Neutrophil (primary cell): ENCODE results near the gene DGKE.

Source experiments
- H3K27ac ChIP-seq: fragments of 200-600 bp; sonication (generic); 2 replicates; pipeline ENCODE4 v1.5.1; 2016; ENCODE audit warnings: mild to moderate bottlenecking, moderate library complexity
- H3K27me3 ChIP-seq: fragments of 200-600 bp; sonication (generic); 2 replicates; pipeline ENCODE4 v1.6.0; 2016; ENCODE audit warnings: mild to moderate bottlenecking
- H3K36me3 ChIP-seq: fragments of 200-600 bp; sonication (generic); 2 replicates; pipeline ENCODE4 v1.5.1; 2017
- H3K4me1 ChIP-seq, 2 experiments: fragments of 200-600 bp in 1 of 2; sonication (generic) in 1 of 2; 1 replicate in 1 of 2; 2 replicates in 1 of 2; pipeline versions ENCODE4 v1.5.1 to v1.6.1; 2013 to 2016; ENCODE audit warnings: low read depth in 1 of 2, low read length in 1 of 2, mild to moderate bottlenecking in 1 of 2, moderate library complexity in 1 of 2; ENCODE audit not compliant: control insufficient read depth in 1 of 2, insufficient read depth in 1 of 2
- H3K4me3 ChIP-seq, 2 experiments: fragments of 200-600 bp in 1 of 2; sonication (generic) in 1 of 2; 1 replicate in 1 of 2; 2 replicates in 1 of 2; pipeline ENCODE4 v1.5.1; 2013 to 2016; ENCODE audit warnings: low read depth in 1 of 2, low read length in 1 of 2, mild to moderate bottlenecking in 1 of 2, moderate library complexity in 1 of 2
- H3K9me3 ChIP-seq: fragments of 200-600 bp; sonication (generic); 2 replicates; pipeline ENCODE4 v1.5.1; 2016
- TF ChIP-seq, protein P1 (sequence below): fragments of 200-600 bp; sonication (generic); IDR thresholded peaks from 2 replicates; pipeline ENCODE4 v1.5.1; 2016; ENCODE audit warnings: antibody characterized with exemption

The DGKE gene

DNA sequence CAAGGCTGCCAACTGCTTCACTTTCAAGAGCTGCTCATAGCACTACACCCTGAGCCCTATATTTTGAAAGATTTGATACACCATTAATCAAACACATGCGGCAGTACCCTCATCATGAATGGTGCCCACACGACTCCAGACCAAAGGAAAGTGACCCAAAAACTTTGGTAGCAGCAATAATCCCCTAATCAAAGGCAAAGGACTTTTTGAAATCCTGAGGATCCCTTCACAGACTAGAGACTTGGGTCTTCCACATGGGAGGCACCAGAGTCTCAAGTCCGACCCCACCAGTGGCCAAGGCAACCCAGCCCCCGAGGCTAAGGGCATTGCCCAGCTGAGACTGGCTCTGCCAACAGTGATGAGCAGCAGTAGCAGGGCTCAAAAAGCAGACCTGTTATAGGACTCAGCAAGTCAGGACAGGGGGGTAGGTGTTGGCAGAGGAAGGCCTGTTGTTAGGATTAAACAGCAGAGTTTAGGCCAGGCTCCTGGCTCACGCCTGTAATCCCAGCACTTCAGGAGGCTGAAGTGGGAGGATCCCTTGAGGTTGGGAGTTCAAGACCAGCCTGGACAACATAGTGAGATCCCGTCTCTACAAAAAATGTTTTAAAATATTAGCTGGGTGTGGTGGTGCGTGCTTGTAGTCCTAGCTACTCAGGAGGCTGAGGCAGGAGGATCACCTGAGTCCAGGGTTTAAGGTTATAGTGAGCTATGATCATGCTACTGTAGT lies 76.7 kb downstream of the DGKE start:
- TF ChIP-seq, protein P1, sequence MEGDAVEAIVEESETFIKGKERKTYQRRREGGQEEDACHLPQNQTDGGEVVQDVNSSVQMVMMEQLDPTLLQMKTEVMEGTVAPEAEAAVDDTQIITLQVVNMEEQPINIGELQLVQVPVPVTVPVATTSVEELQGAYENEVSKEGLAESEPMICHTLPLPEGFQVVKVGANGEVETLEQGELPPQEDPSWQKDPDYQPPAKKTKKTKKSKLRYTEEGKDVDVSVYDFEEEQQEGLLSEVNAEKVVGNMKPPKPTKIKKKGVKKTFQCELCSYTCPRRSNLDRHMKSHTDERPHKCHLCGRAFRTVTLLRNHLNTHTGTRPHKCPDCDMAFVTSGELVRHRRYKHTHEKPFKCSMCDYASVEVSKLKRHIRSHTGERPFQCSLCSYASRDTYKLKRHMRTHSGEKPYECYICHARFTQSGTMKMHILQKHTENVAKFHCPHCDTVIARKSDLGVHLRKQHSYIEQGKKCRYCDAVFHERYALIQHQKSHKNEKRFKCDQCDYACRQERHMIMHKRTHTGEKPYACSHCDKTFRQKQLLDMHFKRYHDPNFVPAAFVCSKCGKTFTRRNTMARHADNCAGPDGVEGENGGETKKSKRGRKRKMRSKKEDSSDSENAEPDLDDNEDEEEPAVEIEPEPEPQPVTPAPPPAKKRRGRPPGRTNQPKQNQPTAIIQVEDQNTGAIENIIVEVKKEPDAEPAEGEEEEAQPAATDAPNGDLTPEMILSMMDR, result no peak
- H3K4me1 ChIP-seq, result peaks cover 68 to 87% of the 10 kb centered on the region in 2 experiments
- peak overlapping the region; percentile 94 for H3K27ac ChIP-seq
- H3K27me3 ChIP-seq, result no peaks in the 10 kb centered on the region
- H3K4me3 ChIP-seq, result peak overlapping the region; percentile 86 to 94
- peaks cover 61% of the 10 kb centered on the region for H3K36me3 ChIP-seq
- H3K9me3 ChIP-seq, result no peaks in the 10 kb centered on the region

DNA sequence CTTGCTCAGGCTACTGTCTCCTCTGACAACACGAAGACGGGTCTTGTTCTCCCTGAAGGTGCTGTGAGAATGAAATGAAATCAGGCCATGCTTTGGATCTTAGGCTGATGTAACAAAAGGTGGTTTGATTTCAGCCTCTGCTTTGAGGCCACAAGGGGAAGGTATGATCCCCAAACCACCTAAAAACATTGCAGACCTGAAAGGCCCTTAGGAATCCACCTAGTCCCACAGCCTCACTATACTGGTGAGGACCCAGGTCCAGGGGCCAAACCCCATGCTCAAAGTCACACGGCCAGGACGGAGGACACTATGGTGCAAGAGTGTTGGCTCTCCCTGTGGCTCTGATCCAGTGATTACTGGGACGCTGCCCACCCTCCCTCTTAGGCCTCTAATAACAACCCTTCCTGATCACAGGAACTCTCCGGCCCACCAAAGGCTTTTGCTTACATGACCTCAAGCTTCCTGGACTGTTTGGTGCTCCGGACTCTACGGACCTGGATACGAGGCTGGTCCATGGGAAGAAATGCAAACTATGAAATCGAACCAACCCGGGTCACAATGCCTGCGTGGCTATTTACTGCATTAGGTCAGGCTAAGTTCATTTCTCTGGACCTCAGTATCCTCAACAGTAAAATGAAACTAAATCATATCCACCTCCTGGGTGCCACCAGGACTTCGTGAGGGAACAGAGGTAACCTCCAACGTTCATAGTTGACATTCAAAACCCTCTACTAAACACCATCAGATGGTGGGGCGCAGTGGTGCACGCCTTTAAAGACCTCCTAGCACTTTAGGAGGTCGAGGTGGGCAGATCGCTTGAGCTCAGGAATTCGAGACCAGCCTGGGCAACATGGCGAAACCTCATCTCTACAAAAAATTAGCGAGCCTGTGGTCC lies 78.4 kb downstream of the DGKE start:
- H3K36me3 ChIP-seq, result peaks cover 45% of the 10 kb centered on the region
- H3K4me3 ChIP-seq, result peak overlapping the region; percentile 86 to 94
- no peaks in the 10 kb centered on the region for H3K9me3 ChIP-seq
- H3K4me1 ChIP-seq, result peaks cover 73 to 87% of the 10 kb centered on the region in 2 experiments
- peak overlapping the region; percentile 99 for H3K27ac ChIP-seq
- TF ChIP-seq, protein P1, result no peak
- H3K27me3 ChIP-seq, result no peaks in the 10 kb centered on the region

DNA sequence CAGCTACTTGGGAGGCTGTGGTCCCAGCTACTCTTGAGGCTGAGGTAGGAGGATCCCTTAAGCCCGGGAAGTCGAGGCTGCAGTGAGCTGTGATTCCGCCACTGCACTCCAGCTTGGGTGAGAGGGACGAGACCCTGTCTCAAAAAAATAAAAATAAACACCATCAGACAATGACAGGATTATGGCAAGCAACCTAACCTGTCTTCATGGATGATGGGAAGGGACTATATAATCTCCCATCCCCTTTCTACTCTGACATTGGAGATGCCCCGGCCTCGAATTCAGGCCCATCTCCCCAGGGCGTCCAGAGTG lies 79.0 kb downstream of the DGKE start:
- Histone ChIP-seq H3K9me3 (no peaks in the 10 kb centered on the region), H3K27me3 (no peaks in the 10 kb centered on the region), H3K27ac (peak overlapping the region; percentile 99), H3K4me3 (peak overlapping the region; percentile 86 to 94), H3K4me1 (peaks cover 72 to 87% of the 10 kb centered on the region in 2 experiments), H3K36me3 (peaks cover 39% of the 10 kb centered on the region)
- TF ChIP-seq, protein P1, result no peak

DNA sequence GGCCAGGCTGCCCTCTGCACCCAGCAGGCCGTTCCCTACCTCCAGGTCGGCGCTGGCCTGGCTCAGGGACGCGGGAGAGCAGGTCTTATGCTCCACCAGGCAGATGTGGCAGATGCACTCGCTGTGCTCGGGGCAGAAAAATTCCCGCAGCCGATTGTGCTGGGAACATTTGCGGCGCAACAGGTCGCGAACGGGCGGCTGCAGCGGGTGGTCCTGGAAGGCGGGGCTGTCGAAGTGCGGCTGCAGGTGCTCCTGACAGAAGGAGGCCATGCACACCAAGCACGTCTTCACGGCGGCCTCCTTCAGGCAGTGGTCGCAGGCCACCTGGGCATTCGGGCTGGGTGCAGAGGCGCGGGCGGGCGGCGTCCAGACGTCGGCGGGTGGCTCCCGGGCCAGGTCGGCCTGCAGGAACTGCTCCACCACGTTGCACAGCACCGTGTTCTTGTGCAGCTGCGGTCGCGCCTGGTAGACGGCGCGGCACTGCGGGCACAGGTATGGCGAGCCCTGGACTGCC lies 79.5 kb downstream of the DGKE start:
- TF ChIP-seq, protein P1, result no peak
- Histone ChIP-seq H3K27ac (peak overlapping the region; percentile 99), H3K4me3 (peak overlapping the region; percentile 86 to 94), H3K9me3 (no peaks in the 10 kb centered on the region), H3K27me3 (no peaks in the 10 kb centered on the region), H3K4me1 (peaks cover 72 to 87% of the 10 kb centered on the region in 2 experiments), H3K36me3 (peaks cover 34% of the 10 kb centered on the region)

DNA sequence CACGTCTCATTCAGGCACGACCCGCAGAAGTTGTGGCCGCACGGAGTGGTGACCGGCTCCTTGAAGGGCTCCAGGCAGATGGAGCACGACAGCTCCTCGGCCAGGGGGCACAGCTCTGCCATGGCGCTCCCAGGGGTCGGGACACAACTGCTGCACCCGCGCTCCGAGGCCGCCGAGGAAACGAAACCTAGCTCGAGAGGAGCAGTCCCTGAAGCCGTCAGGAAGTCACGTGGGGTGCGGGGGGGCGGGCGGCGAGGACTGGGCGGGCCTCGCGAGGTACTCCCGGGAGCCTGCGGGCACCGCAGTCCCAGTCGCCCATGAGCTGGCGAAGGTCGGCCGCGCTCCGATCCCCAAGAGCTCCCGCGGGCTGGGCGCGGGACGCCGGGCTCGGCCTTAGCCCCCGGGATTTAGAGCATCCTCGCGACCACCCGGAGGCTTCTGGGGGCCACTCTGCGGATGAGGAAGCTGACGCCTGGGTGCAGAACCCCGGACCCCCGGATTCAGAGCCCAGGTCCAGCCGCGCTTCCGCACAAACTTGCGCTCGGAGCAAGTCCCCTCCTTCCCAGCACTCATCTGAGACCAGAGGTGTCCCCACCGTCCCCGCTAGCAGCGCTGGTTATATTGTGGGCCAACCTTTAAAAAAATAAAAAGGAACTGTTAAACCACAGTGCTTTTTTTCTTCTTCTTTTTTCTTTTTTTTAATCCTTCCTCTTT lies 80.1 kb downstream of the DGKE start, which contains the start of gene TRIM25:
Gene TRIM25, minus strand, starts transcription at position 183 of the 714 bp plus-strand sequence. Its CDS starts 61 bp downstream, at position 122.
- H3K36me3 ChIP-seq, result peaks cover 28% of the 10 kb centered on the region
- peak within 1 kb of the TSS; percentile 86 to 94 for H3K4me3 ChIP-seq
- H3K27ac ChIP-seq, result peak within 1 kb of the TSS; percentile 99
- peaks cover 72 to 87% of the 10 kb centered on the region in 2 experiments for H3K4me1 ChIP-seq
- no peaks in the 10 kb centered on the region for H3K27me3 ChIP-seq
- TF ChIP-seq, protein P1, result no peak
- no peaks in the 10 kb centered on the region for H3K9me3 ChIP-seq
